OCI-LY3 (cell line): ENCODE measurements around the gene ADTRP.

Experiments
- EZH2phosphoT487 ChIP-seq: fragments of 200-600 bp; shearing (Covaris generic); IDR thresholded peaks from 2 replicates; pipeline ENCODE4 v1.6.1; 2018; ENCODE audit warnings: antibody characterized with exemption, mixed run types, low read depth
- TF ChIP-seq, protein P1 (sequence below): fragments of 200-600, 300-600 bp; sonication (generic); IDR thresholded peaks from 2 replicates; pipeline ENCODE4 v1.5.1; 2014; ENCODE audit warnings: antibody characterized with exemption, low read length, low read depth

DNA sequence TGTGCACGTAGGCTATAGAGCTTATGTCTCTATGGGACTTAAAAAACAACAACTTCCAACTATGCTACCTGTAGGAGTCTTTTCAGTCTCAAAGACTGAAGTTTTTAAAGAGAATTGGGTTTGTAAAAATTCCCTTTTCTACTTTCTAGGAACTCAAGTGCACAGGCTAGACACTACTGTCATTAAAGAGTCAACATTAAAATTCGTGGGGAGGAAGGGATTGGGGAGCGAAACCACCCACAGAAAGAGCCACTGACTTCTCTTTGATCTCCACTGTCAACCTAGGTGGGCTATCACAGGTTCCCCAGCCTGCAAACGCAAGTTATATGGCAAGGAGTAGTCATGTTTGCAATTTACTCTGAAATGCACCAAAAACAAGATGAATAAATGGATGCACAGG is 37.7 kb downstream of the ADTRP start:
- TF ChIP-seq, protein P1, sequence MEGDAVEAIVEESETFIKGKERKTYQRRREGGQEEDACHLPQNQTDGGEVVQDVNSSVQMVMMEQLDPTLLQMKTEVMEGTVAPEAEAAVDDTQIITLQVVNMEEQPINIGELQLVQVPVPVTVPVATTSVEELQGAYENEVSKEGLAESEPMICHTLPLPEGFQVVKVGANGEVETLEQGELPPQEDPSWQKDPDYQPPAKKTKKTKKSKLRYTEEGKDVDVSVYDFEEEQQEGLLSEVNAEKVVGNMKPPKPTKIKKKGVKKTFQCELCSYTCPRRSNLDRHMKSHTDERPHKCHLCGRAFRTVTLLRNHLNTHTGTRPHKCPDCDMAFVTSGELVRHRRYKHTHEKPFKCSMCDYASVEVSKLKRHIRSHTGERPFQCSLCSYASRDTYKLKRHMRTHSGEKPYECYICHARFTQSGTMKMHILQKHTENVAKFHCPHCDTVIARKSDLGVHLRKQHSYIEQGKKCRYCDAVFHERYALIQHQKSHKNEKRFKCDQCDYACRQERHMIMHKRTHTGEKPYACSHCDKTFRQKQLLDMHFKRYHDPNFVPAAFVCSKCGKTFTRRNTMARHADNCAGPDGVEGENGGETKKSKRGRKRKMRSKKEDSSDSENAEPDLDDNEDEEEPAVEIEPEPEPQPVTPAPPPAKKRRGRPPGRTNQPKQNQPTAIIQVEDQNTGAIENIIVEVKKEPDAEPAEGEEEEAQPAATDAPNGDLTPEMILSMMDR: no peak
- TF ChIP-seq EZH2phosphoT487: no peak
